ENCODE data around the gene ADGRG4. TPM values are rescaled to one million over a fixed set of nuclear protein-coding genes. Genes with fewer than 3 reads are reported as not detected.

The ADGRG4 gene
- total RNA-seq, 1 donor from 2014 or later = not detected

DNA sequence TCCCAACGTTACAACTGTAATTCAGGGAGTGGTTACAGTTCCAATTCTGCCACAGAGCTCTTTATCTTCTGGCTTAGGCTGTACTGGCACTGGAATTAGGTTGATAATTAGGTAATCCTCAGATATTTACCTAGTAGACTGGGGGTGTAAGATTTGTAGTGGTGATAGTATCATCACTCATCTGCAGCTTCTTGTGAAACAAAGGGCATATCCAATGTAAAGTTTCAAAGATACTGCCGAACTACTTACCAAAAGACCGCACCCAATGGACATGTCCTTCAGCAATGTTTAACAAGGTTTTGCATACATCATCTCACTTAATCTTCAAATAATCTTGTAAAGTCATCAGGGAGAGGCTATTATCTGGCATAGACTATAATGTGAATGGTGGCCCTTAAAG lies 20.8 kb downstream of the ADGRG4 start:
- Mint-ChIP-seq H3K36me3 (ENCODE audit: unreplicated experiment) (no peaks in the 10 kb centered on the region), H3K27me3 (ENCODE audit: unreplicated experiment) (peaks cover 2% of the 10 kb centered on the region), H3K9me3 (ENCODE audit: unreplicated experiment) (peaks cover 7% of the 10 kb centered on the region), H3K27ac (ENCODE audit: unreplicated experiment) (no peak overlapping the region), H3K4me1 (ENCODE audit: low read depth, unreplicated experiment) (peaks cover 36% of the 10 kb centered on the region), H3K4me3 (ENCODE audit: unreplicated experiment) (no peak overlapping the region)
- no peak for TF ChIP-seq CTCF (IDR thresholded peaks at IDR 0.05; ENCODE audit: partially characterized antibody, unreplicated experiment)
- DNase-seq = no peak

DNA sequence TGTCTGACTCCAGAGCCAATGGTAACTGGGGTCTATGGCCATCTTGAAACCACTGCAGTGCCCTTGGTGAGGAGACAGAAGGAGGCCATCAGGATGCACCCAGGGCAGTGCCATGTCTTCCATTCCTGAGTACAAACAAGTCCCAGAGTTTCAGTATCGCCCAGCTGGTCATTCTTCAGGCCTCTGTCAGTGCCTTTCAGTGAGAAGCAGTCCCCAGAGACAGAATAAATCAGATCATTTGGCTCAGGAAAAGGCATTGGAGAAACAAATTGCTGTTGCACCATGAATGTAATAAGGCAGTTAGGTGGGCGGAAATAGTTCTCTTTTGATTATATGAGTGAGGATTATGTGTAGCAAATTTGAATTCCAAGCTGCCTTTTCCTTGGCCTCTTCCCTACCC lies 21.3 kb downstream of the ADGRG4 start:
- TF ChIP-seq CTCF (IDR thresholded peaks at IDR 0.05; ENCODE audit: partially characterized antibody, unreplicated experiment) = no peak
- peak overlapping the region; percentile 11 for H3K4me3 Mint-ChIP-seq (ENCODE audit: unreplicated experiment)
- peaks cover 2% of the 10 kb centered on the region for H3K27me3 Mint-ChIP-seq (ENCODE audit: unreplicated experiment)
- DNase-seq = peak; percentile 12
- H3K27ac Mint-ChIP-seq (ENCODE audit: unreplicated experiment) = no peak overlapping the region
- no peaks in the 10 kb centered on the region for H3K36me3 Mint-ChIP-seq (ENCODE audit: unreplicated experiment)
- peaks cover 7% of the 10 kb centered on the region for H3K9me3 Mint-ChIP-seq (ENCODE audit: unreplicated experiment)
- peaks cover 36% of the 10 kb centered on the region for H3K4me1 Mint-ChIP-seq (ENCODE audit: low read depth, unreplicated experiment)

GRCh38 chrX:136325377-136325776 lies 24.6 kb downstream of the ADGRG4 start:
- peaks cover 18% of the 10 kb centered on the region for H3K4me1 Mint-ChIP-seq (ENCODE audit: low read depth, unreplicated experiment)
- H3K27ac Mint-ChIP-seq (ENCODE audit: unreplicated experiment) = no peak overlapping the region
- no peaks in the 10 kb centered on the region for H3K36me3 Mint-ChIP-seq (ENCODE audit: unreplicated experiment)
- no peak overlapping the region for H3K4me3 Mint-ChIP-seq (ENCODE audit: unreplicated experiment)
- no peaks in the 10 kb centered on the region for H3K27me3 Mint-ChIP-seq (ENCODE audit: unreplicated experiment)
- no peak for TF ChIP-seq CTCF (IDR thresholded peaks at IDR 0.05; ENCODE audit: partially characterized antibody, unreplicated experiment)
- H3K9me3 Mint-ChIP-seq (ENCODE audit: unreplicated experiment) = no peaks in the 10 kb centered on the region
- no peak for DNase-seq

- no peak for TF ChIP-seq CTCF (IDR thresholded peaks at IDR 0.05; ENCODE audit: partially characterized antibody, unreplicated experiment)
- Mint-ChIP-seq H3K4me3 (ENCODE audit: unreplicated experiment) (no peak overlapping the region), H3K36me3 (ENCODE audit: unreplicated experiment) (no peaks in the 10 kb centered on the region), H3K27ac (ENCODE audit: unreplicated experiment) (no peak overlapping the region), H3K9me3 (ENCODE audit: unreplicated experiment) (peaks cover under 1% of the 10 kb centered on the region), H3K27me3 (ENCODE audit: unreplicated experiment) (no peaks in the 10 kb centered on the region), H3K4me1 (ENCODE audit: low read depth, unreplicated experiment) (peaks cover 1% of the 10 kb centered on the region)
- DNase-seq = no peak
Observed at GRCh38 chrX:136328933-136329332, 28.2 kb downstream of the ADGRG4 start.

DNA sequence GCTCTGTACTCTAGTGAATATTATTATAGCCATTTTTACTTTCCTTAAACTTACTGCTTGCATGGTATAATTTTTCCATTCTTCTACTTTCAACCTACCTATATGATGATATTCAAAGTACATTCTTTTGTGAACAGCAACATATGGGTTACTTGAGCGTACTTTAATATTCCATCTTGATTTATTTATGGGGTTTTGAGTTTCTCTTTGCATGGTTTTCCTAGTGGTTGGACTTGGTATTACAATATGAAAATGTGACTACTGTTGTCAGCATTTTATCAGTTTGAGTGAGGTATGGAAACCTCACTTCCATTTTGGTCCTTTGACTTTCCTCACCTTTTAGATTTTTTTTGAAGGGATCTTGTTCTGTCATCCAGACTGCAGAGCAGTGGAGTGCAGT lies 35.9 kb downstream of the ADGRG4 start:
- Mint-ChIP-seq H3K27ac (ENCODE audit: unreplicated experiment) (no peak overlapping the region), H3K9me3 (ENCODE audit: unreplicated experiment) (peaks cover 5% of the 10 kb centered on the region), H3K27me3 (ENCODE audit: unreplicated experiment) (no peaks in the 10 kb centered on the region), H3K36me3 (ENCODE audit: unreplicated experiment) (no peaks in the 10 kb centered on the region), H3K4me1 (ENCODE audit: low read depth, unreplicated experiment) (no peaks in the 10 kb centered on the region), H3K4me3 (ENCODE audit: unreplicated experiment) (no peak overlapping the region)
- DNase-seq = no peak
- TF ChIP-seq CTCF (IDR thresholded peaks at IDR 0.05; ENCODE audit: partially characterized antibody, unreplicated experiment) = peak; percentile 72
